Left lung (tissue), 10 donors: ENCODE measurements around the gene PPFIA2. TPM values are rescaled to one million over a fixed set of nuclear protein-coding genes. Genes with fewer than 3 reads are reported as not detected.

Source experiments
- ATAC-seq: fragments of 200-7000 bp; cut with Tn5 transposase; one replicate; pipeline ENCODE4 v1.9.1; 2020; ENCODE audit warnings: moderate library complexity
- DNase-seq, 4 donors: peaks; one replicate each; pipeline ENCODE4 v3.0.0-alpha.2; 2013 to 2020
- H3K27ac ChIP-seq, 2 donors: fragments of 200-600 bp; sonication (generic) in 1 of 2; one replicate each; pipeline versions ENCODE4 v1.5.0 to v1.8.0; 2020 to 2021
- H3K27me3 ChIP-seq, 2 donors: fragments of 200-600 bp; sonication (generic) in 1 of 2; one replicate each; pipeline versions ENCODE4 v1.5.0 to v1.8.0; 2020 to 2021
- H3K36me3 ChIP-seq, 2 donors: fragments of 200-600 bp; sonication (generic) in 1 of 2; one replicate each; pipeline versions ENCODE4 v1.5.0 to v1.8.0; 2020 to 2021
- H3K4me1 ChIP-seq, 2 donors: fragments of 200-600 bp; one replicate each; pipeline ENCODE4 v1.8.0; 2021
- H3K4me3 ChIP-seq, 2 donors: fragments of 200-600 bp; sonication (generic) in 1 of 2; one replicate each; pipeline versions ENCODE4 v1.5.0 to v1.8.0; 2020 to 2021; ENCODE audit warnings: mild to moderate bottlenecking in 1 of 2
- H3K9me3 ChIP-seq, 2 donors: fragments of 200-600 bp; sonication (generic) in 1 of 2; one replicate each; pipeline versions ENCODE4 v1.5.0 to v1.8.0; 2020 to 2021
- CTCF ChIP-seq, 2 donors: fragments of 200-600 bp; sonication (generic) in 1 of 2; IDR thresholded peaks; one replicate each; pipeline versions ENCODE4 v1.5.0 to v1.8.0; 2021; ENCODE audit warnings: antibody characterized with exemption in 2 of 2
- intact Hi-C, 2 donors: fragments of 100-400 bp; cut with DNase I; formaldehyde crosslinking; loops; one replicate each; pipeline versions ENCODE4 v1.11.2 to v1.14.2; 2022
- polyA plus RNA-seq, 6 donors: library from polyadenylated mRNA; unstranded; fragments of 120-200 nt; gene quantifications; one replicate each; pipeline ENCODE4 v1.2.1, GENCODE V29; 2013; ENCODE audit not compliant: insufficient read length in 6 of 6
- total RNA-seq, 2 donors: library from RNA; stranded (reverse); fragmentation: NEBNext Ultra II Directional; extraction: Animal tissue kit (Norgen Biotek cat#: 25700); gene quantifications; one replicate each; pipeline ENCODE4 v1.2.1, GENCODE V29; 2021
- donor health status: DM: no; HTN: yes; CAD: no.
- donor health status: DM: no; HTN: no; CAD: no.

The PPFIA2 gene
- total and polyA plus RNA-seq, 8 donors: 1.1 to 3.5 (median 1.9) TPM

- DNase-seq: no peak
- H3K27ac ChIP-seq: no peak overlapping the region
- no peaks in the 10 kb centered on the region for H3K36me3 ChIP-seq
- no peaks in the 10 kb centered on the region for H3K4me1 ChIP-seq
- no peak for TF ChIP-seq CTCF (IDR thresholded peaks at IDR 0.05)
- H3K27me3 ChIP-seq: no peaks in the 10 kb centered on the region
- intact Hi-C loops: no loop called here
- ATAC-seq: no peak
- H3K9me3 ChIP-seq: no peaks in the 10 kb centered on the region
- H3K4me3 ChIP-seq: no peak overlapping the region
Measured at GRCh38 chr12:81259360-81259759, 499.8 kb downstream of the PPFIA2 start.

GRCh38 chr12:81257947-81258551, 501.1 kb downstream of the PPFIA2 start:
- no peaks in the 10 kb centered on the region for H3K27me3 ChIP-seq
- no peaks in the 10 kb centered on the region for H3K9me3 ChIP-seq
- TF ChIP-seq CTCF (IDR thresholded peaks at IDR 0.05): peak in 1 of 2 donors; percentile 43
- intact Hi-C loops: no loop called here
- no peak overlapping the region for H3K27ac ChIP-seq
- no peaks in the 10 kb centered on the region for H3K36me3 ChIP-seq
- no peak overlapping the region for H3K4me3 ChIP-seq
- ATAC-seq: peak; percentile 35
- DNase-seq: peak in 2 of 4 donors; percentile 24 to 54
- no peaks in the 10 kb centered on the region for H3K4me1 ChIP-seq

GRCh38 chr12:81255947-81256346, 503.2 kb downstream of the PPFIA2 start:
- H3K4me1 ChIP-seq: no peaks in the 10 kb centered on the region
- H3K27ac ChIP-seq: no peak overlapping the region
- no peaks in the 10 kb centered on the region for H3K27me3 ChIP-seq
- DNase-seq: no peak
- no peaks in the 10 kb centered on the region for H3K36me3 ChIP-seq
- H3K4me3 ChIP-seq: no peak overlapping the region
- ATAC-seq: no peak
- intact Hi-C loops: no loop called here
- H3K9me3 ChIP-seq: no peaks in the 10 kb centered on the region
- no peak for TF ChIP-seq CTCF (IDR thresholded peaks at IDR 0.05)

GRCh38 chr12:81255456-81255855, 503.7 kb downstream of the PPFIA2 start:
- ATAC-seq (no peak), DNase-seq (no peak)
- intact Hi-C loops: no loop called here
- Histone ChIP-seq H3K4me1 (no peaks in the 10 kb centered on the region), H3K9me3 (no peaks in the 10 kb centered on the region), H3K27ac (no peak overlapping the region), H3K27me3 (no peaks in the 10 kb centered on the region), H3K4me3 (no peak overlapping the region), H3K36me3 (no peaks in the 10 kb centered on the region)
- no peak for TF ChIP-seq CTCF (IDR thresholded peaks at IDR 0.05)

GRCh38 chr12:81253360-81253759, 505.8 kb downstream of the PPFIA2 start:
- no peaks in the 10 kb centered on the region for H3K36me3 ChIP-seq
- H3K27me3 ChIP-seq: no peaks in the 10 kb centered on the region
- no peaks in the 10 kb centered on the region for H3K4me1 ChIP-seq
- intact Hi-C loops: no loop called here
- H3K4me3 ChIP-seq: no peak overlapping the region
- ATAC-seq: no peak
- H3K9me3 ChIP-seq: no peaks in the 10 kb centered on the region
- no peak for DNase-seq
- H3K27ac ChIP-seq: no peak overlapping the region
- no peak for TF ChIP-seq CTCF (IDR thresholded peaks at IDR 0.05)
